CD4-positive, alpha-beta T cell (primary cell): ENCODE results near the gene ASPA. TPM values are rescaled to one million over a fixed set of nuclear protein-coding genes. Genes with fewer than 3 reads are reported as not detected.

ENCODE experiments used
- ATAC-seq: fragments of 200-7000 bp; cut with Tn5 transposase; one replicate; pipeline ENCODE4 v1.10.0; 2022; ENCODE audit warnings: mild to moderate bottlenecking; ENCODE audit not compliant: poor library complexity
- CTCF ChIA-PET: fragments of 350-600 bp; sonication (Branson Sonifier 250); formaldehyde crosslinking; loops from one replicate; lab custom pipeline; 2021; ENCODE audit warnings: antibody characterized with exemption, inconsistent platforms; lab: Charles Lee
- POLR2A ChIA-PET: fragments of 350-600 bp; sonication (Branson Sonifier 250); formaldehyde crosslinking; loops from one replicate; lab custom pipeline; 2021; ENCODE audit warnings: antibody characterized with exemption, inconsistent platforms; lab: Charles Lee
- DNase-seq, 14 experiments: peaks; one replicate each; pipeline ENCODE4 v3.0.0-alpha.2; 2013 to 2020; ENCODE audit warnings: mixed read lengths in 2 of 14
- H3K27ac ChIP-seq, 2 donors: one replicate each; pipeline versions ENCODE4 v1.5.1 to v1.7.0; 2013; ENCODE audit warnings: low read length in 2 of 2, low read depth in 1 of 2, mild to moderate bottlenecking in 1 of 2
- H3K27me3 ChIP-seq, 2 experiments: 1 replicate in 1 of 2; 2 replicates in 1 of 2; pipeline versions ENCODE4 v1.6.1 to v1.7.0; 2013; ENCODE audit warnings: low read length in 2 of 2, control low read depth in 1 of 2, mild to moderate bottlenecking in 1 of 2, moderate library complexity in 1 of 2; ENCODE audit not compliant: insufficient read depth in 2 of 2, control insufficient read depth in 1 of 2
- H3K36me3 ChIP-seq: one replicate; pipeline ENCODE4 v1.6.1; 2013; ENCODE audit warnings: low read length, control low read depth; ENCODE audit not compliant: insufficient read depth
- H3K4me1 ChIP-seq: one replicate; pipeline ENCODE4 v1.6.1; 2013; ENCODE audit warnings: low read length, control low read depth; ENCODE audit not compliant: insufficient read depth
- H3K4me3 ChIP-seq: one replicate; pipeline ENCODE4 v1.5.1; 2013; ENCODE audit warnings: mild to moderate bottlenecking, low read length, moderate library complexity
- H3K9me3 ChIP-seq, 2 experiments: 1 replicate in 1 of 2; 2 replicates in 1 of 2; pipeline versions ENCODE4 v1.6.1 to v1.7.0; 2013; ENCODE audit warnings: low read length in 2 of 2, mild to moderate bottlenecking in 2 of 2, control low read depth in 1 of 2, moderate library complexity in 1 of 2; ENCODE audit not compliant: control insufficient read depth in 1 of 2, insufficient read depth in 1 of 2
- H3K27ac Mint-ChIP-seq: one replicate; pipeline ENCODE4 v1.8.0; 2020; ENCODE audit warnings: mixed read lengths
- H3K27me3 Mint-ChIP-seq: one replicate; pipeline ENCODE4 v1.8.0; 2021; ENCODE audit warnings: mixed read lengths
- H3K36me3 Mint-ChIP-seq: one replicate; pipeline ENCODE4 v1.8.0; 2021; ENCODE audit warnings: low read depth, mixed read lengths
- H3K4me1 Mint-ChIP-seq: one replicate; pipeline ENCODE4 v1.8.0; 2021; ENCODE audit warnings: low read depth, mixed read lengths
- H3K4me3 Mint-ChIP-seq: one replicate; pipeline ENCODE4 v1.8.0; 2020; ENCODE audit warnings: mild to moderate bottlenecking, mixed read lengths
- H3K9me3 Mint-ChIP-seq: one replicate; pipeline ENCODE4 v1.8.0; 2020; ENCODE audit warnings: mixed read lengths
- intact Hi-C, 2 experiments: fragments of 100-400 bp; cut with DNase I in 1 of 2; cut with micrococcal nuclease in 1 of 2; formaldehyde crosslinking; loops; one replicate each; pipeline versions ENCODE4 v1.15.1 to v1.9.0; 2023 to 2025; cut with DNase I, micrococcal nuclease
- total RNA-seq, 174 experiments: library from RNA in 2 of 174; stranded (reverse) in 2 of 174; gene quantifications; one replicate each; pipeline ENCODE4 v1.2.3 and lab custom pipeline; 2021 to 2026
- TF ChIP-seq, protein P1 (sequence below): fragments of 200-600 bp; IDR thresholded peaks from one replicate; pipeline ENCODE4 v1.8.0; 2022; ENCODE audit warnings: antibody characterized with exemption, mild to moderate bottlenecking

Gene ASPA
- total RNA-seq, 2 experiments from 2014 or later, result not detected

- TF ChIP-seq, protein P1, sequence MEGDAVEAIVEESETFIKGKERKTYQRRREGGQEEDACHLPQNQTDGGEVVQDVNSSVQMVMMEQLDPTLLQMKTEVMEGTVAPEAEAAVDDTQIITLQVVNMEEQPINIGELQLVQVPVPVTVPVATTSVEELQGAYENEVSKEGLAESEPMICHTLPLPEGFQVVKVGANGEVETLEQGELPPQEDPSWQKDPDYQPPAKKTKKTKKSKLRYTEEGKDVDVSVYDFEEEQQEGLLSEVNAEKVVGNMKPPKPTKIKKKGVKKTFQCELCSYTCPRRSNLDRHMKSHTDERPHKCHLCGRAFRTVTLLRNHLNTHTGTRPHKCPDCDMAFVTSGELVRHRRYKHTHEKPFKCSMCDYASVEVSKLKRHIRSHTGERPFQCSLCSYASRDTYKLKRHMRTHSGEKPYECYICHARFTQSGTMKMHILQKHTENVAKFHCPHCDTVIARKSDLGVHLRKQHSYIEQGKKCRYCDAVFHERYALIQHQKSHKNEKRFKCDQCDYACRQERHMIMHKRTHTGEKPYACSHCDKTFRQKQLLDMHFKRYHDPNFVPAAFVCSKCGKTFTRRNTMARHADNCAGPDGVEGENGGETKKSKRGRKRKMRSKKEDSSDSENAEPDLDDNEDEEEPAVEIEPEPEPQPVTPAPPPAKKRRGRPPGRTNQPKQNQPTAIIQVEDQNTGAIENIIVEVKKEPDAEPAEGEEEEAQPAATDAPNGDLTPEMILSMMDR, result no peak
- no peaks in the 10 kb centered on the region for H3K36me3 Mint-ChIP-seq
Observed at GRCh38 chr17:3507071-3507470, 31.3 kb downstream of the ASPA start.

GRCh38 chr17:3507869-3508268 is 32.1 kb downstream of the ASPA start:
- ATAC-seq (no peak), DNase-seq (no peak)
- POLR2A ChIA-PET, result no interaction called here
- CTCF ChIA-PET, result no interaction called here
- Histone ChIP-seq H3K27me3 (no peaks in the 10 kb centered on the region), H3K36me3 (no peaks in the 10 kb centered on the region), H3K27ac (no peak overlapping the region), H3K4me3 (no peak overlapping the region), H3K9me3 (no peaks in the 10 kb centered on the region), H3K4me1 (no peaks in the 10 kb centered on the region)
- Mint-ChIP-seq H3K36me3 (no peaks in the 10 kb centered on the region), H3K27me3 (peaks cover 7% of the 10 kb centered on the region), H3K27ac (no peak overlapping the region), H3K4me3 (no peak overlapping the region), H3K4me1 (no peaks in the 10 kb centered on the region), H3K9me3 (peaks cover 1% of the 10 kb centered on the region)
- TF ChIP-seq, protein P1, result no peak
- intact Hi-C loops, result no loop called here

More at GRCh38 chr17:3507071-3507470, 31.3 kb downstream of the ASPA start:
- DNase-seq (no peak), ATAC-seq (no peak)
- Mint-ChIP-seq H3K9me3 (peaks cover 1% of the 10 kb centered on the region), H3K4me3 (no peak overlapping the region), H3K4me1 (no peaks in the 10 kb centered on the region), H3K27ac (no peak overlapping the region), H3K27me3 (peaks cover 7% of the 10 kb centered on the region)
- no peak overlapping the region for H3K4me3 ChIP-seq
- H3K9me3 ChIP-seq, result no peaks in the 10 kb centered on the region
- no peaks in the 10 kb centered on the region for H3K27me3 ChIP-seq
- ChIA-PET CTCF (no interaction called here), POLR2A (no interaction called here)
- H3K4me1 ChIP-seq, result no peaks in the 10 kb centered on the region
- H3K36me3 ChIP-seq, result no peaks in the 10 kb centered on the region
- intact Hi-C loops, result no loop called here
- no peak overlapping the region for H3K27ac ChIP-seq

- ATAC-seq, result no peak
- no peaks in the 10 kb centered on the region for H3K36me3 ChIP-seq
- H3K27me3 ChIP-seq, result no peaks in the 10 kb centered on the region
- intact Hi-C loops, result no loop called here
- no peaks in the 10 kb centered on the region for H3K4me1 ChIP-seq
- POLR2A ChIA-PET, result no interaction called here
- Mint-ChIP-seq H3K4me1 (no peaks in the 10 kb centered on the region), H3K4me3 (no peak overlapping the region), H3K9me3 (peaks cover 1% of the 10 kb centered on the region), H3K36me3 (no peaks in the 10 kb centered on the region), H3K27ac (no peak overlapping the region), H3K27me3 (peaks cover 4% of the 10 kb centered on the region)
- no peak overlapping the region for H3K4me3 ChIP-seq
- DNase-seq, result no peak
- CTCF ChIA-PET, result no interaction called here
- H3K9me3 ChIP-seq, result no peaks in the 10 kb centered on the region
- TF ChIP-seq, protein P1, result no peak
- no peak overlapping the region for H3K27ac ChIP-seq
Observed at GRCh38 chr17:3510090-3510489, 34.3 kb downstream of the ASPA start.
